WTC11 (cell line): ENCODE results near the gene NEURL1. TPM values are rescaled to one million over a fixed set of nuclear protein-coding genes. Genes with fewer than 3 reads are reported as not detected.

Source experiments
- ATAC-seq: fragments of 200-7000 bp; cut with Tn5 transposase; 2 replicates; pipeline ENCODE4 v1.10.0; 2021; ENCODE audit warnings: mild to moderate bottlenecking, moderate library complexity
- CTCF ChIA-PET: fragments of 300-600 bp; sonication (Branson Sonifier 250); formaldehyde crosslinking; loops from one replicate; lab custom pipeline; 2021; ENCODE audit warnings: antibody characterized with exemption; lab: Charles Lee
- POLR2A ChIA-PET: fragments of 350-600 bp; sonication (Branson Sonifier 250); formaldehyde crosslinking; loops from one replicate; lab custom pipeline; 2021; ENCODE audit warnings: antibody characterized with exemption; lab: Charles Lee
- DNase-seq: peaks from one replicate; pipeline ENCODE4 v3.0.0; 2021; ENCODE audit warnings: low spot score
- H3K27ac Mint-ChIP-seq: 2 replicates; pipeline ENCODE4 v1.8.0; 2021; ENCODE audit warnings: mixed read lengths
- H3K27me3 Mint-ChIP-seq: 2 replicates; pipeline ENCODE4 v1.8.0; 2021; ENCODE audit warnings: low read depth, mild to moderate bottlenecking, moderate library complexity, mixed read lengths
- H3K36me3 Mint-ChIP-seq: 2 replicates; pipeline ENCODE4 v1.8.0; 2021; ENCODE audit warnings: mixed read lengths
- H3K4me1 Mint-ChIP-seq: 2 replicates; pipeline ENCODE4 v1.8.0; 2022; ENCODE audit warnings: mixed read lengths
- H3K4me3 Mint-ChIP-seq: 2 replicates; pipeline ENCODE4 v1.8.0; 2021; ENCODE audit warnings: mild to moderate bottlenecking, moderate library complexity, mixed read lengths
- H3K9me3 Mint-ChIP-seq: 2 replicates; pipeline ENCODE4 v1.8.0; 2021; ENCODE audit warnings: mixed read lengths
- ATF1 ChIP-seq: sonication (generic); formaldehyde crosslinking; IDR thresholded peaks from 2 replicates; pipeline ENCODE4 v1.8.1; 2023; ENCODE audit warnings: mild to moderate bottlenecking, moderate library complexity, missing genetic modification reagents
- CBFB ChIP-seq: sonication (generic); formaldehyde crosslinking; IDR thresholded peaks from 2 replicates; pipeline ENCODE4 v1.8.1; 2022; ENCODE audit warnings: mild to moderate bottlenecking, low read depth, missing genetic modification reagents
- FOXJ3 ChIP-seq: sonication (generic); formaldehyde crosslinking; IDR thresholded peaks from 2 replicates; pipeline ENCODE4 v1.9.0; 2021; ENCODE audit warnings: missing genetic modification reagents, mild to moderate bottlenecking, borderline replicate concordance
- JAZF1 ChIP-seq: fragments of 250-450 bp; sonication (Bioruptor Pico); IDR thresholded peaks from 2 replicates; pipeline ENCODE4 v1.9.0; 2021; ENCODE audit warnings: moderate library complexity, mild to moderate bottlenecking, inconsistent platforms
- JUN ChIP-seq: sonication (generic); formaldehyde crosslinking; IDR thresholded peaks from 2 replicates; pipeline ENCODE4 v1.8.0; 2023; ENCODE audit warnings: mild to moderate bottlenecking, missing genetic modification reagents
- MYBL2 ChIP-seq: sonication (generic); formaldehyde crosslinking; IDR thresholded peaks from 2 replicates; pipeline ENCODE4 v1.8.1; 2023; ENCODE audit warnings: mild to moderate bottlenecking, moderate library complexity, missing genetic modification reagents
- NR1H2 ChIP-seq: sonication (generic); formaldehyde crosslinking; IDR thresholded peaks from 2 replicates; pipeline ENCODE4 v1.9.0; 2021; ENCODE audit warnings: mild to moderate bottlenecking, moderate library complexity, missing genetic modification reagents
- PRRX2 ChIP-seq: fragments of 250-450 bp; sonication (Bioruptor Pico); IDR thresholded peaks from 2 replicates; pipeline ENCODE4 v1.8.0; 2021; ENCODE audit warnings: mild to moderate bottlenecking
- SP1 ChIP-seq: sonication (generic); formaldehyde crosslinking; conservative IDR thresholded peaks from 2 replicates; pipeline ENCODE4 v1.8.1; 2022; ENCODE audit warnings: missing genetic modification reagents
- TP53 ChIP-seq: sonication (generic); formaldehyde crosslinking; IDR thresholded peaks from 2 replicates; pipeline ENCODE4 v1.8.1; 2023; ENCODE audit warnings: mild to moderate bottlenecking, missing genetic modification reagents
- ZNF138 ChIP-seq: sonication (generic); formaldehyde crosslinking; conservative IDR thresholded peaks from 2 replicates; pipeline ENCODE4 v1.8.1; 2022; ENCODE audit warnings: mild to moderate bottlenecking, moderate library complexity, missing genetic modification reagents
- ZNF219 ChIP-seq: sonication (generic); formaldehyde crosslinking; IDR thresholded peaks from 2 replicates; pipeline ENCODE4 v1.8.0; 2023; ENCODE audit warnings: missing genetic modification reagents, mild to moderate bottlenecking, borderline replicate concordance
- ZNF263 ChIP-seq: sonication (generic); formaldehyde crosslinking; IDR thresholded peaks from 2 replicates; pipeline ENCODE4 v1.8.1; 2022; ENCODE audit warnings: low read depth, mild to moderate bottlenecking, moderate library complexity, missing genetic modification reagents
- ZNF396 ChIP-seq: fragments of 250-450 bp; sonication (Bioruptor Pico); IDR thresholded peaks from 2 replicates; pipeline ENCODE4 v1.8.0; 2021; ENCODE audit warnings: mild to moderate bottlenecking, moderate library complexity, borderline replicate concordance
- total RNA-seq: library from RNA; stranded (reverse); gene quantifications from 3 replicates; pipeline ENCODE4 v1.2.3, GENCODE V29; 2021
- TF ChIP-seq, protein P1 (sequence below): fragments of 250-450 bp; sonication (Bioruptor Pico); IDR thresholded peaks from 2 replicates; pipeline ENCODE4 v1.9.0; 2021; ENCODE audit warnings: mild to moderate bottlenecking
- TF ChIP-seq, protein P2 (sequence below): fragments of 250-450 bp; sonication (Bioruptor Pico); IDR thresholded peaks from 2 replicates; pipeline ENCODE4 v2.1.2; 2022; ENCODE audit warnings: mild to moderate bottlenecking, moderate library complexity
- TF ChIP-seq, protein P3 (sequence below): sonication (generic); formaldehyde crosslinking; IDR thresholded peaks from 2 replicates; pipeline ENCODE4 v1.8.1; 2023; ENCODE audit warnings: mild to moderate bottlenecking, missing genetic modification reagents
- TF ChIP-seq, protein P4 (sequence below): sonication (generic); formaldehyde crosslinking; IDR thresholded peaks from 2 replicates; pipeline ENCODE4 v1.8.0; 2023; ENCODE audit warnings: missing genetic modification reagents
- TF ChIP-seq, protein P5 (sequence below): sonication (generic); formaldehyde crosslinking; IDR thresholded peaks from 2 replicates; pipeline ENCODE4 v1.8.0; 2022; ENCODE audit warnings: mild to moderate bottlenecking, missing genetic modification reagents
- TF ChIP-seq, protein P6 (sequence below): sonication (generic); formaldehyde crosslinking; IDR thresholded peaks from 2 replicates; pipeline ENCODE4 v1.8.1; 2023; ENCODE audit warnings: mild to moderate bottlenecking, moderate library complexity, missing genetic modification reagents

Gene NEURL1
- total RNA-seq, 1 experiment from 2014 or later, result 1.2 TPM

DNA sequence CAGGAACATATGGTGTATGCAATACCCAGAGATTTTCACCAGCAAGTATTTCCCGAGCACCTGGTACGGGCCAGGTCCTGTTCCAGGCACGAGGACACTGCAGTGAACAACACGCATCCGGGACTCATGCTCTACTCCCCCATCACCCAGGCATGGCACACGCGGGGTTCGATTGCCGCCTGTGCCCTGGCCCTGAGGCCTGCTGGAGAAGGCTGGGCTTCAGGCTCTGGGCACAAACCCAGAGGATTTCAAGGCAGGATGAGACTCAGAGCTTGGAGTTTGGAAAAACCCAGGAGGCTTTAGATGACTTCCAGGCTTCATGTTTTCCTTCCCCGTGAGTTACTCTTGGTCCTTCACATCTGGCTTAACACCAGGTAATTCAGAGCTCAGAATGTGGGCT is 143.5 kb downstream of the NEURL1 start:
- CTCF ChIA-PET, result interaction anchor here (0.8 to 3.0 kb wide), 15 partner anchors 11 to 94 kb away, joined by 3 to 27 read pairs (median 6); no protein-coding TSS in a partner anchor
- DNase-seq (no peak), ATAC-seq (no peak)
- H3K4me3 Mint-ChIP-seq, result peak overlapping the region; percentile 24; the same call in 1 of the 2 replicates
- TF ChIP-seq MYBL2, result no peak
- no peak for TF ChIP-seq PRRX2 (CRISPR knock-in tag)
- no peak for TF ChIP-seq TP53 (CRISPR knock-in tag)
- no peak for TF ChIP-seq CBFB (CRISPR knock-in tag)
- TF ChIP-seq, protein P1, sequence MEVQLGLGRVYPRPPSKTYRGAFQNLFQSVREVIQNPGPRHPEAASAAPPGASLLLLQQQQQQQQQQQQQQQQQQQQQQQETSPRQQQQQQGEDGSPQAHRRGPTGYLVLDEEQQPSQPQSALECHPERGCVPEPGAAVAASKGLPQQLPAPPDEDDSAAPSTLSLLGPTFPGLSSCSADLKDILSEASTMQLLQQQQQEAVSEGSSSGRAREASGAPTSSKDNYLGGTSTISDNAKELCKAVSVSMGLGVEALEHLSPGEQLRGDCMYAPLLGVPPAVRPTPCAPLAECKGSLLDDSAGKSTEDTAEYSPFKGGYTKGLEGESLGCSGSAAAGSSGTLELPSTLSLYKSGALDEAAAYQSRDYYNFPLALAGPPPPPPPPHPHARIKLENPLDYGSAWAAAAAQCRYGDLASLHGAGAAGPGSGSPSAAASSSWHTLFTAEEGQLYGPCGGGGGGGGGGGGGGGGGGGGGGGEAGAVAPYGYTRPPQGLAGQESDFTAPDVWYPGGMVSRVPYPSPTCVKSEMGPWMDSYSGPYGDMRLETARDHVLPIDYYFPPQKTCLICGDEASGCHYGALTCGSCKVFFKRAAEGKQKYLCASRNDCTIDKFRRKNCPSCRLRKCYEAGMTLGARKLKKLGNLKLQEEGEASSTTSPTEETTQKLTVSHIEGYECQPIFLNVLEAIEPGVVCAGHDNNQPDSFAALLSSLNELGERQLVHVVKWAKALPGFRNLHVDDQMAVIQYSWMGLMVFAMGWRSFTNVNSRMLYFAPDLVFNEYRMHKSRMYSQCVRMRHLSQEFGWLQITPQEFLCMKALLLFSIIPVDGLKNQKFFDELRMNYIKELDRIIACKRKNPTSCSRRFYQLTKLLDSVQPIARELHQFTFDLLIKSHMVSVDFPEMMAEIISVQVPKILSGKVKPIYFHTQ, result no peak
- TF ChIP-seq, protein P2, sequence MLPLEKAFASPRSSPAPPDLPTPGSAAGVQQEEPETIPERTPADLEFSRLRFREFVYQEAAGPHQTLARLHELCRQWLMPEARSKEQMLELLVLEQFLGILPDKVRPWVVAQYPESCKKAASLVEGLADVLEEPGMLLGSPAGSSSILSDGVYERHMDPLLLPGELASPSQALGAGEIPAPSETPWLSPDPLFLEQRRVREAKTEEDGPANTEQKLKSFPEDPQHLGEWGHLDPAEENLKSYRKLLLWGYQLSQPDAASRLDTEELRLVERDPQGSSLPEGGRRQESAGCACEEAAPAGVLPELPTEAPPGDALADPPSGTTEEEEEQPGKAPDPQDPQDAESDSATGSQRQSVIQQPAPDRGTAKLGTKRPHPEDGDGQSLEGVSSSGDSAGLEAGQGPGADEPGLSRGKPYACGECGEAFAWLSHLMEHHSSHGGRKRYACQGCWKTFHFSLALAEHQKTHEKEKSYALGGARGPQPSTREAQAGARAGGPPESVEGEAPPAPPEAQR (CRISPR knock-in tag), result no peak
- TF ChIP-seq, protein P3, sequence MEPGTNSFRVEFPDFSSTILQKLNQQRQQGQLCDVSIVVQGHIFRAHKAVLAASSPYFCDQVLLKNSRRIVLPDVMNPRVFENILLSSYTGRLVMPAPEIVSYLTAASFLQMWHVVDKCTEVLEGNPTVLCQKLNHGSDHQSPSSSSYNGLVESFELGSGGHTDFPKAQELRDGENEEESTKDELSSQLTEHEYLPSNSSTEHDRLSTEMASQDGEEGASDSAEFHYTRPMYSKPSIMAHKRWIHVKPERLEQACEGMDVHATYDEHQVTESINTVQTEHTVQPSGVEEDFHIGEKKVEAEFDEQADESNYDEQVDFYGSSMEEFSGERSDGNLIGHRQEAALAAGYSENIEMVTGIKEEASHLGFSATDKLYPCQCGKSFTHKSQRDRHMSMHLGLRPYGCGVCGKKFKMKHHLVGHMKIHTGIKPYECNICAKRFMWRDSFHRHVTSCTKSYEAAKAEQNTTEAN (CRISPR knock-in tag), result no peak
- no peak for TF ChIP-seq JUN (CRISPR knock-in tag)
- no peak for TF ChIP-seq FOXJ3 (CRISPR knock-in tag)
- TF ChIP-seq JAZF1 (CRISPR knock-in tag), result no peak
- no peak for TF ChIP-seq ZNF396 (CRISPR knock-in tag)
- TF ChIP-seq NR1H2 (CRISPR knock-in tag), result no peak
- no peak for TF ChIP-seq ZNF219
- TF ChIP-seq, protein P4, sequence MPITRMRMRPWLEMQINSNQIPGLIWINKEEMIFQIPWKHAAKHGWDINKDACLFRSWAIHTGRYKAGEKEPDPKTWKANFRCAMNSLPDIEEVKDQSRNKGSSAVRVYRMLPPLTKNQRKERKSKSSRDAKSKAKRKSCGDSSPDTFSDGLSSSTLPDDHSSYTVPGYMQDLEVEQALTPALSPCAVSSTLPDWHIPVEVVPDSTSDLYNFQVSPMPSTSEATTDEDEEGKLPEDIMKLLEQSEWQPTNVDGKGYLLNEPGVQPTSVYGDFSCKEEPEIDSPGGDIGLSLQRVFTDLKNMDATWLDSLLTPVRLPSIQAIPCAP (CRISPR knock-in tag), result no peak
- TF ChIP-seq, protein P5, sequence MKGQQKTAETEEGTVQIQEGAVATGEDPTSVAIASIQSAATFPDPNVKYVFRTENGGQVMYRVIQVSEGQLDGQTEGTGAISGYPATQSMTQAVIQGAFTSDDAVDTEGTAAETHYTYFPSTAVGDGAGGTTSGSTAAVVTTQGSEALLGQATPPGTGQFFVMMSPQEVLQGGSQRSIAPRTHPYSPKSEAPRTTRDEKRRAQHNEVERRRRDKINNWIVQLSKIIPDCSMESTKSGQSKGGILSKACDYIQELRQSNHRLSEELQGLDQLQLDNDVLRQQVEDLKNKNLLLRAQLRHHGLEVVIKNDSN (CRISPR knock-in tag), result no peak
- no peak for TF ChIP-seq ZNF138
- TF ChIP-seq ZNF263 (CRISPR knock-in tag), result no peak
- no peak for TF ChIP-seq SP1 (CRISPR knock-in tag)
- TF ChIP-seq, protein P6, sequence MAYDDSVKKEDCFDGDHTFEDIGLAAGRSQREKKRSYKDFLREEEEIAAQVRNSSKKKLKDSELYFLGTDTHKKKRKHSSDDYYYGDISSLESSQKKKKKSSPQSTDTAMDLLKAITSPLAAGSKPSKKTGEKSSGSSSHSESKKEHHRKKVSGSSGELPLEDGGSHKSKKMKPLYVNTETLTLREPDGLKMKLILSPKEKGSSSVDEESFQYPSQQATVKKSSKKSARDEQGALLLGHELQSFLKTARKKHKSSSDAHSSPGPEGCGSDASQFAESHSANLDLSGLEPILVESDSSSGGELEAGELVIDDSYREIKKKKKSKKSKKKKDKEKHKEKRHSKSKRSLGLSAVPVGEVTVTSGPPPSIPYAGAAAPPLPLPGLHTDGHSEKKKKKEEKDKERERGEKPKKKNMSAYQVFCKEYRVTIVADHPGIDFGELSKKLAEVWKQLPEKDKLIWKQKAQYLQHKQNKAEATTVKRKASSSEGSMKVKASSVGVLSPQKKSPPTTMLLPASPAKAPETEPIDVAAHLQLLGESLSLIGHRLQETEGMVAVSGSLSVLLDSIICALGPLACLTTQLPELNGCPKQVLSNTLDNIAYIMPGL (CRISPR knock-in tag), result no peak
- no peak for TF ChIP-seq ATF1
- TF ChIP-seq, all 79 proteins: peak for 0
- H3K36me3 Mint-ChIP-seq, result no peaks in the 10 kb centered on the region
- no peaks in the 10 kb centered on the region for H3K27me3 Mint-ChIP-seq
- no peaks in the 10 kb centered on the region for H3K9me3 Mint-ChIP-seq
- POLR2A ChIA-PET, result interaction anchor here (0.9 to 2.4 kb wide), 2 partner anchors 12 to 24 kb away, joined by 3 to 12 read pairs; no protein-coding TSS in a partner anchor
- peaks cover 51% of the 10 kb centered on the region for H3K4me1 Mint-ChIP-seq
- peak overlapping the region; percentile 97 for H3K27ac Mint-ChIP-seq
